C4-2B (cell line): Measurements from ENCODE around the gene NADSYN1.

Experiments
- ZFX ChIP-seq: fragments of 450-650 bp; IDR thresholded peaks from 2 replicates; pipeline ENCODE4 v1.6.1; 2017
- TF ChIP-seq, protein P1 (sequence below): fragments of 450-650 bp; conservative IDR thresholded peaks from 2 replicates; pipeline ENCODE4 v1.5.1; 2017; ENCODE audit warnings: mild to moderate bottlenecking

DNA sequence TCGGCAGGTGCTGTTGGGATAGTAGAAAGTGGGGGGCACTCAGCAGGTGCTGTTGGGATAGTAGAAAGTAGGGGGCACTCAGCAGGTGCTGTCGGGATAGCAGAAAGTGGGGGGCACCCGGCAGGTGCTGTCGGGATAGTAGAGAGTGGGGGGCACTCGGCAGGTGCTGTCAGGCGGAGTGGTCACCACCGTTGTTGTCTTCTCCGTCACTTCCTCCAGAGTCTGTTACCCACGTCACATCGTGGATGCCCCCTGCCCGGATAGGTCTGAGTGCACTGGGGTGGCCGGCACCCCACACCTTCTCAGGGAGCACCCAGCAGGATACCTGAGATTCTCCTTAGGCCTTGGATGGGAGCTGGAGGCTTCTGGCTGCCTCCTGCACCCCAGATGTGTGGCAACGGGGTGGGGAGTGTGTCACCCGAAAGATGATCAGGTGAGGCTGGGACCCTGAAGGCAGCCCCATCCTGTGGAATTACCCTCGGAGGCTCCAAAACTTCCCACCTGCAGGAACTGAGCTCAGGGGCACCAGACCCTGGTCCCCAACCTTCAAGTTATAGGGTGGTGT lies 50.0 kb downstream of the NADSYN1 start:
- TF ChIP-seq, protein P1, sequence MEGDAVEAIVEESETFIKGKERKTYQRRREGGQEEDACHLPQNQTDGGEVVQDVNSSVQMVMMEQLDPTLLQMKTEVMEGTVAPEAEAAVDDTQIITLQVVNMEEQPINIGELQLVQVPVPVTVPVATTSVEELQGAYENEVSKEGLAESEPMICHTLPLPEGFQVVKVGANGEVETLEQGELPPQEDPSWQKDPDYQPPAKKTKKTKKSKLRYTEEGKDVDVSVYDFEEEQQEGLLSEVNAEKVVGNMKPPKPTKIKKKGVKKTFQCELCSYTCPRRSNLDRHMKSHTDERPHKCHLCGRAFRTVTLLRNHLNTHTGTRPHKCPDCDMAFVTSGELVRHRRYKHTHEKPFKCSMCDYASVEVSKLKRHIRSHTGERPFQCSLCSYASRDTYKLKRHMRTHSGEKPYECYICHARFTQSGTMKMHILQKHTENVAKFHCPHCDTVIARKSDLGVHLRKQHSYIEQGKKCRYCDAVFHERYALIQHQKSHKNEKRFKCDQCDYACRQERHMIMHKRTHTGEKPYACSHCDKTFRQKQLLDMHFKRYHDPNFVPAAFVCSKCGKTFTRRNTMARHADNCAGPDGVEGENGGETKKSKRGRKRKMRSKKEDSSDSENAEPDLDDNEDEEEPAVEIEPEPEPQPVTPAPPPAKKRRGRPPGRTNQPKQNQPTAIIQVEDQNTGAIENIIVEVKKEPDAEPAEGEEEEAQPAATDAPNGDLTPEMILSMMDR = no peak
- TF ChIP-seq ZFX = no peak
